ENCODE results near the gene LRRC4B. TPM values are rescaled to one million over a fixed set of nuclear protein-coding genes. Genes with fewer than 3 reads are reported as not detected.

Gene LRRC4B
- total RNA-seq, 1 experiment from 2014 or later: 0.54 TPM

DNA sequence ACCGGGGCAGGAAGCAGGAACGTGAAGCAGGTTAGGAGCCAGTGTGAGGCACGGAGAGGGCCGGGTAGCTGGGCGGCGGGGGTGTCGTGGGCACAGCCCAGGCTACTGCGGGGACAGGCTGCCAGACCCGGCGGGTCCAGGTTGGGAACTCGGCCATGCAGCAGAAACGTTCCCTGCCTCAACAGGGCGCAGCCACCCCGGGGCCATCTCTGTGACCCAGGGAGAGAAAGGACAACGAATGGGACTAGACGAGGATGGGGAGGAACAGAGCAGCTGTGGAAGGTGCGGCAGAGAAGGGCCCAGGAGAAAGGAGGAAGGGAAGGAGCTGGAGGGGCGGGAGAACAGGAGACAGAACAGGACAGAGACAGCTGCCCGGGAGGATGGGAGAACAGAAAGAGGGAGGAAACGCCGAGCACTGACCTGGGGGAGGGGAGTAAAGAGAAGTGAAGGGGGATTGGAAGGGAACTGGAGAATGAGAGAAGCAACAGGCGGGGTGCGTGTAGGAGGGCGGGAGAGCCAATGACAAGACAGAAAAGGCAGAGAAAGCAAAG is 78.7 kb downstream of the LRRC4B start:
- no peaks in the 10 kb centered on the region for H3K27me3 ChIP-seq (replicated peaks; ENCODE audit: control insufficient read depth, insufficient read depth, low read length)
- no peaks in the 10 kb centered on the region for H3K9me3 Mint-ChIP-seq (ENCODE audit: unreplicated experiment)

DNA sequence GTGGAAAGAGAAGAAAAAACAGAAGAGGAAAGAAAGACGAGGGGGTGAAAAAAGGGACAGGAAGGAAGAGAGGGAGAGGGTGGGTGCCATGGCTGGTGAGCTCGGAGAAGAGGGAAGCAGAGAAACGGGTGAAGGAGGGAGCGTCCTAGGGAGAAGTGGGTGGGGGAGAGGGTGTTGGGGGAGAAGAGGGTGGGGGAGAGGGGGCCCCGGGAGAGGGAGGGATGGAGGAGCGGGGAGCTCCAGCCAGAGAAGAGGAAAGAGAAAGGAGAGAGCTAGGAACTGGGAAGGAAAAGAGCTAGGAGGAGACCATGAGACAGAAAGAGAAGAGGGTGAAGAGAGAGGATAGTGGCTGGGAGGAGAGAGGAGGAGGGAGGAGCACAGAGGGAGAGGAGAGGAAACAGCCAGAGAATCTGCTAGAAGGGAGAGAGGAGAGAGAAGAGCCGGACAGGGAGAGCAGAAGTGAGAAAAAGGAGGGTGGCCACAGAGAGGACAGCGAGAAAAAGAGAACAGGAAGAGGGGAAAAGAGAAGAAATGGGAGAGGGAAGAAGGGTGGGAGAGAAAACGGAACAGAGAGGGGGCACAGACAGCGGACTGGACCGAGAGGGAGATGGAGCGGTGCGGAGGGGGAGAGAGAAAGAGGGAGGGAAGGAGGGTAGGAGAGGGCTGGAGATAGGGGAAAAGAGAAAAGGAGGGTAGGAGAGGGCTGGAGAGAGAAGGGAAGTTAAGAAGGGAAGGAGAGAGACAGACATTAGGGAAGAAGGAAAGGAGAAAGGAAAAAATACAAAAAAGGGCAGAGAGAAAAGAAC is 79.6 kb downstream of the LRRC4B start:
- Mint-ChIP-seq H3K9me3 (ENCODE audit: unreplicated experiment) (no peaks in the 10 kb centered on the region), H3K27ac (ENCODE audit: unreplicated experiment) (no peak overlapping the region), H3K4me1 (ENCODE audit: low read depth, unreplicated experiment) (peaks cover 10% of the 10 kb centered on the region), H3K4me3 (ENCODE audit: unreplicated experiment) (no peak overlapping the region), H3K27me3 (ENCODE audit: insufficient read depth, unreplicated experiment) (peaks cover 26% of the 10 kb centered on the region), H3K36me3 (ENCODE audit: insufficient read depth, unreplicated experiment) (peaks cover 12% of the 10 kb centered on the region)
- ChIA-PET CTCF (no interaction called here), POLR2A (no interaction called here)
- H3K36me3 ChIP-seq (ENCODE audit: control insufficient read depth, insufficient read depth, low read length): no peaks in the 10 kb centered on the region
- H3K9me3 ChIP-seq: peaks cover 13% of the 10 kb centered on the region
- H3K4me1 ChIP-seq: no peaks in the 10 kb centered on the region
- BruUV-seq (replicated peaks): no TSS peak
- DNase-seq: no peak
- intact Hi-C loops (cut with micrococcal nuclease; ENCODE audit: unreplicated experiment): no loop called here
- TF ChIP-seq, protein P1, sequence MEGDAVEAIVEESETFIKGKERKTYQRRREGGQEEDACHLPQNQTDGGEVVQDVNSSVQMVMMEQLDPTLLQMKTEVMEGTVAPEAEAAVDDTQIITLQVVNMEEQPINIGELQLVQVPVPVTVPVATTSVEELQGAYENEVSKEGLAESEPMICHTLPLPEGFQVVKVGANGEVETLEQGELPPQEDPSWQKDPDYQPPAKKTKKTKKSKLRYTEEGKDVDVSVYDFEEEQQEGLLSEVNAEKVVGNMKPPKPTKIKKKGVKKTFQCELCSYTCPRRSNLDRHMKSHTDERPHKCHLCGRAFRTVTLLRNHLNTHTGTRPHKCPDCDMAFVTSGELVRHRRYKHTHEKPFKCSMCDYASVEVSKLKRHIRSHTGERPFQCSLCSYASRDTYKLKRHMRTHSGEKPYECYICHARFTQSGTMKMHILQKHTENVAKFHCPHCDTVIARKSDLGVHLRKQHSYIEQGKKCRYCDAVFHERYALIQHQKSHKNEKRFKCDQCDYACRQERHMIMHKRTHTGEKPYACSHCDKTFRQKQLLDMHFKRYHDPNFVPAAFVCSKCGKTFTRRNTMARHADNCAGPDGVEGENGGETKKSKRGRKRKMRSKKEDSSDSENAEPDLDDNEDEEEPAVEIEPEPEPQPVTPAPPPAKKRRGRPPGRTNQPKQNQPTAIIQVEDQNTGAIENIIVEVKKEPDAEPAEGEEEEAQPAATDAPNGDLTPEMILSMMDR (IDR thresholded peaks at IDR 0.05; ENCODE audit: insufficient read depth in 1 of 2, low read depth in 1 of 2, low read length in 1 of 2, severe bottlenecking in 1 of 2, unreplicated experiment in 1 of 2): no peak
- no peak overlapping the region for H3K4me3 ChIP-seq (ENCODE audit: low read depth, low read length)
- H3K27me3 ChIP-seq (replicated peaks; ENCODE audit: control insufficient read depth, insufficient read depth, low read length): no peaks in the 10 kb centered on the region

More for the DNA sequence above, 78.7 kb downstream of the LRRC4B start:
- ChIA-PET CTCF (no interaction called here), POLR2A (no interaction called here)
- peaks cover 10% of the 10 kb centered on the region for H3K4me1 Mint-ChIP-seq (ENCODE audit: low read depth, unreplicated experiment)
- TF ChIP-seq, protein P1 (IDR thresholded peaks at IDR 0.05; ENCODE audit: insufficient read depth in 1 of 2, low read depth in 1 of 2, low read length in 1 of 2, severe bottlenecking in 1 of 2, unreplicated experiment in 1 of 2): no peak
- peaks cover 12% of the 10 kb centered on the region for H3K36me3 Mint-ChIP-seq (ENCODE audit: insufficient read depth, unreplicated experiment)
- peaks cover 29% of the 10 kb centered on the region for H3K27me3 Mint-ChIP-seq (ENCODE audit: insufficient read depth, unreplicated experiment)
- intact Hi-C loops (cut with micrococcal nuclease; ENCODE audit: unreplicated experiment): no loop called here
- no peaks in the 10 kb centered on the region for H3K4me1 ChIP-seq
- no TSS peak for BruUV-seq (replicated peaks)
- H3K4me3 Mint-ChIP-seq (ENCODE audit: unreplicated experiment): no peak overlapping the region
- no peaks in the 10 kb centered on the region for H3K36me3 ChIP-seq (ENCODE audit: control insufficient read depth, insufficient read depth, low read length)
- peaks cover 13% of the 10 kb centered on the region for H3K9me3 ChIP-seq
- DNase-seq: no peak
- H3K27ac Mint-ChIP-seq (ENCODE audit: unreplicated experiment): no peak overlapping the region
- H3K4me3 ChIP-seq (ENCODE audit: low read depth, low read length): no peak overlapping the region

DNA sequence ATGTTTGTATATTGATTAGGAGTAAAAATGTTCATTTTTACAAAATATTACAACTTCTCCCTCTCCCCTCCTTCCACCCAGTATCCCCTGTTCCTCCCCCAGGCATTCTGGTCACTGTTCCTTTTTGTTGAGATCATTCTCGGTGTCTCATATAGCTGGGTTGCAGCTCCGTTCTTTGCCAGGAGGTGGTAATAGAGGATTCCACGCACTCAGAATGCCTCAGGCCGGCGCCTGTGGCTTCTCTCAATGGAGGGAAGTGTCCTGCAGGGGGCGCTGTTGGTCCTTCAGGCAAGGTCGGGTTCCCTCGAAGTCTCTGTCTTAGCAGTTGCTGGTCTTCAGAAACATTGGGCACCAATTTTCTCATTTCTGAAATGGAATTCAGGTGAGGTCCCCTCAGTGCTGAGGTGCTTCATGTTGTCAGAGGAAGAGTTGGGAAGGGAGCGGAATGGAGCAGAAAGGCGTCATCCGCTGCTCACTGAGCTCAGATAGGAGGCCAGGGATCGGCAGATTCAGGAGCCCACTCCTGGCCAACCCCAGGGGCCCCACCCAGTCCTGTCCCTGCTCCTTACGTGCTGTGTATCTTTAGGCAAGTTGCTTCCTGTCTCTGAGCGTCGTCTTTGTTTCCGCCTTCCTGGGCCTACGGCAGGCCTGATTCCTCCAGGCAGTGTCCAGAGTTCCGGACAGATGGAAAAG is 81.3 kb downstream of the LRRC4B start:
- Mint-ChIP-seq H3K4me3 (ENCODE audit: unreplicated experiment) (no peak overlapping the region), H3K4me1 (ENCODE audit: low read depth, unreplicated experiment) (peaks cover 8% of the 10 kb centered on the region), H3K27ac (ENCODE audit: unreplicated experiment) (no peak overlapping the region), H3K9me3 (ENCODE audit: unreplicated experiment) (no peaks in the 10 kb centered on the region), H3K36me3 (ENCODE audit: insufficient read depth, unreplicated experiment) (peaks cover 12% of the 10 kb centered on the region), H3K27me3 (ENCODE audit: insufficient read depth, unreplicated experiment) (peaks cover 21% of the 10 kb centered on the region)
- DNase-seq: peak in 1 of 2 experiments; percentile 71
- ChIA-PET CTCF (interaction anchor here (0.5 to 0.9 kb wide), 3 partner anchors 24 to 1359 kb away, joined by 3 to 5 read pairs (median 3); partner anchors contain the start of gene JOSD2), POLR2A (no interaction called here)
- intact Hi-C loops (cut with micrococcal nuclease; ENCODE audit: unreplicated experiment): no loop called here
- Histone ChIP-seq H3K36me3 (ENCODE audit: control insufficient read depth, insufficient read depth, low read length) (no peaks in the 10 kb centered on the region), H3K9me3 (peaks cover 13% of the 10 kb centered on the region), H3K4me1 (no peaks in the 10 kb centered on the region), H3K27me3 (replicated peaks; ENCODE audit: control insufficient read depth, insufficient read depth, low read length) (no peaks in the 10 kb centered on the region), H3K4me3 (ENCODE audit: low read depth, low read length) (no peak overlapping the region)
- BruUV-seq (replicated peaks): no TSS peak
- TF ChIP-seq, protein P1 (IDR thresholded peaks at IDR 0.05; ENCODE audit: insufficient read depth in 1 of 2, low read depth in 1 of 2, low read length in 1 of 2, severe bottlenecking in 1 of 2, unreplicated experiment in 1 of 2): peak; percentile 38 to 64

Data from Caco-2 (cell line).